NB4 (cell line): ENCODE results near the gene CPXM2.

Experiments
- CTCF ChIP-seq: IDR thresholded peaks from one replicate; pipeline ENCODE4 v1.5.1; 2012; ENCODE audit warnings: low read depth, low read length
- MAX ChIP-seq: IDR thresholded peaks from 2 replicates; pipeline ENCODE4 v1.6.1; 2011; ENCODE audit warnings: low read depth, low read length
- POLR2A ChIP-seq: IDR thresholded peaks from 2 replicates; pipeline ENCODE4 v1.6.1; 2011; ENCODE audit warnings: mild to moderate bottlenecking; ENCODE audit not compliant: insufficient read length; ENCODE audit errors: extremely low read depth

GRCh38 chr10:123860209-123860608 lies 31.4 kb downstream of the CPXM2 start:
- TF ChIP-seq CTCF, result no peak
- no peak for TF ChIP-seq POLR2A
- TF ChIP-seq MAX, result no peak
